Chondrocyte (in vitro differentiated cells): Measurements from ENCODE around the gene RAI1. TPM values are rescaled to one million over a fixed set of nuclear protein-coding genes. Genes with fewer than 3 reads are reported as not detected.
"Not testable (repeated sequence)": the region's sequence is repeated elsewhere in the genome, so short reads cannot be mapped to it uniquely, and the experiment has no call there.

Experiments
- DNase-seq: peaks from one replicate; pipeline ENCODE4 v3.0.0; 2021; ENCODE audit warnings: mixed read lengths, low spot score
- H3K27ac Mint-ChIP-seq: one replicate; pipeline ENCODE4 v1.8.0; 2021; ENCODE audit warnings: mild to moderate bottlenecking, moderate library complexity, mixed read lengths; ENCODE audit not compliant: unreplicated experiment
- H3K27me3 Mint-ChIP-seq: 2 replicates; pipeline ENCODE4 v1.8.0; 2021; ENCODE audit warnings: low read depth, mixed read lengths
- H3K36me3 Mint-ChIP-seq: 2 replicates; pipeline ENCODE4 v1.8.0; 2021; ENCODE audit warnings: low read depth, mixed read lengths
- H3K4me1 Mint-ChIP-seq: 2 replicates; pipeline ENCODE4 v1.8.0; 2021; ENCODE audit warnings: low read depth, mild to moderate bottlenecking, mixed read lengths
- H3K4me3 Mint-ChIP-seq: one replicate; pipeline ENCODE4 v1.8.0; 2021; ENCODE audit warnings: mild to moderate bottlenecking, moderate library complexity, mixed read lengths; ENCODE audit not compliant: unreplicated experiment
- H3K9me3 Mint-ChIP-seq: 2 replicates; pipeline ENCODE4 v1.8.0; 2021; ENCODE audit warnings: low read depth, mixed read lengths
- long read RNA-seq: library from polyadenylated mRNA; stranded (forward); transcript quantifications from one replicate; pipeline ENCODE4 v2.0.0, GENCODE V29; 2021
- total RNA-seq: library from RNA; stranded (reverse); gene quantifications from 3 replicates; pipeline ENCODE4 v1.2.1, GENCODE V29; 2021
- TF ChIP-seq, protein P1 (sequence below): fragments of 200-600 bp; sonication (generic); IDR thresholded peaks from 2 replicates; pipeline ENCODE4 v1.5.0; 2021; ENCODE audit warnings: antibody characterized with exemption, mild to moderate bottlenecking, moderate library complexity

The RAI1 gene, protein sequence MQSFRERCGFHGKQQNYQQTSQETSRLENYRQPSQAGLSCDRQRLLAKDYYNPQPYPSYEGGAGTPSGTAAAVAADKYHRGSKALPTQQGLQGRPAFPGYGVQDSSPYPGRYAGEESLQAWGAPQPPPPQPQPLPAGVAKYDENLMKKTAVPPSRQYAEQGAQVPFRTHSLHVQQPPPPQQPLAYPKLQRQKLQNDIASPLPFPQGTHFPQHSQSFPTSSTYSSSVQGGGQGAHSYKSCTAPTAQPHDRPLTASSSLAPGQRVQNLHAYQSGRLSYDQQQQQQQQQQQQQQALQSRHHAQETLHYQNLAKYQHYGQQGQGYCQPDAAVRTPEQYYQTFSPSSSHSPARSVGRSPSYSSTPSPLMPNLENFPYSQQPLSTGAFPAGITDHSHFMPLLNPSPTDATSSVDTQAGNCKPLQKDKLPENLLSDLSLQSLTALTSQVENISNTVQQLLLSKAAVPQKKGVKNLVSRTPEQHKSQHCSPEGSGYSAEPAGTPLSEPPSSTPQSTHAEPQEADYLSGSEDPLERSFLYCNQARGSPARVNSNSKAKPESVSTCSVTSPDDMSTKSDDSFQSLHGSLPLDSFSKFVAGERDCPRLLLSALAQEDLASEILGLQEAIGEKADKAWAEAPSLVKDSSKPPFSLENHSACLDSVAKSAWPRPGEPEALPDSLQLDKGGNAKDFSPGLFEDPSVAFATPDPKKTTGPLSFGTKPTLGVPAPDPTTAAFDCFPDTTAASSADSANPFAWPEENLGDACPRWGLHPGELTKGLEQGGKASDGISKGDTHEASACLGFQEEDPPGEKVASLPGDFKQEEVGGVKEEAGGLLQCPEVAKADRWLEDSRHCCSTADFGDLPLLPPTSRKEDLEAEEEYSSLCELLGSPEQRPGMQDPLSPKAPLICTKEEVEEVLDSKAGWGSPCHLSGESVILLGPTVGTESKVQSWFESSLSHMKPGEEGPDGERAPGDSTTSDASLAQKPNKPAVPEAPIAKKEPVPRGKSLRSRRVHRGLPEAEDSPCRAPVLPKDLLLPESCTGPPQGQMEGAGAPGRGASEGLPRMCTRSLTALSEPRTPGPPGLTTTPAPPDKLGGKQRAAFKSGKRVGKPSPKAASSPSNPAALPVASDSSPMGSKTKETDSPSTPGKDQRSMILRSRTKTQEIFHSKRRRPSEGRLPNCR (N-terminal part only)
- 24.0 to 28.7 TPM (median 28.6 TPM) in 3 replicates for total RNA-seq
- long read RNA-seq, full-length matches to known transcripts: 7 of 44 reads
- long read RNA-seq, partial matches to known transcripts: 32 of 44 reads
- long read RNA-seq, other reads (novel, unspliced or antisense): 5 of 44 reads

DNA sequence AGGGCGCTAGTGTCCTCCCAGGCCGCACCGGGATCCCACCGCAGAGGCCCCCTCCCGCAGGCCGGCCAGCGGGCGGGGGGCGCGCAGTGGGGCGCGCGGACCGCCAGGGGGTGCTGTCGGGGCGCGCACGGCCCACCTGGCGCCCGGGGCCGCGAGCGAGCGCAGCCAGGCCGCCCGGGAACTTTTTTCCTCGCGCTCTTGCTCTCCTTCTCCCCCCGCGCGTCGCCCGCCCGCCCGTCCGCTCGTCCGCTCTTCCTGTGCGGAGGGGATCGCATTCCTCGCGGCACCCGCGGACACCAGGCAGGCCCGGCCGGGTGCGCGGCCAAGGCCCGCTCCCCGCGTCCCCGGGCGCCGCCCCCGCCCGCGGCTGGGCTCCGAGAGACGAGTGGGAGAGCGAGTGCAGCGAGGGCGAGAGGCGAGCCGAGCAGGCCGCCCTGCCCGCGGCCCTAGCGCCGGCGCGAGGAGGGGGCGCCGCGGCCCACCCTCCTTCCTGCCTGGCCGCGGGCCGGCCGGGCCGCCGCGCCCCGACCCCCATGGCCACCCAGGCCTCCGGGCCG is at the start of gene RAI1:
Gene RAI1 (plus strand): TSS at position 272 of the 557 bp plus-strand sequence. CDS start 111,491 bp downstream, outside the sequence.
- no peak for DNase-seq
- Mint-ChIP-seq H3K4me3 (peak within 1 kb of the TSS; percentile 85), H3K27ac (peak within 1 kb of the TSS; percentile 80), H3K4me1 (peaks cover 35% of the 10 kb centered on the region), H3K9me3 (no peaks in the 10 kb centered on the region), H3K36me3 (no peaks in the 10 kb centered on the region), H3K27me3 (peaks cover 4% of the 10 kb centered on the region)
- TF ChIP-seq, protein P1, sequence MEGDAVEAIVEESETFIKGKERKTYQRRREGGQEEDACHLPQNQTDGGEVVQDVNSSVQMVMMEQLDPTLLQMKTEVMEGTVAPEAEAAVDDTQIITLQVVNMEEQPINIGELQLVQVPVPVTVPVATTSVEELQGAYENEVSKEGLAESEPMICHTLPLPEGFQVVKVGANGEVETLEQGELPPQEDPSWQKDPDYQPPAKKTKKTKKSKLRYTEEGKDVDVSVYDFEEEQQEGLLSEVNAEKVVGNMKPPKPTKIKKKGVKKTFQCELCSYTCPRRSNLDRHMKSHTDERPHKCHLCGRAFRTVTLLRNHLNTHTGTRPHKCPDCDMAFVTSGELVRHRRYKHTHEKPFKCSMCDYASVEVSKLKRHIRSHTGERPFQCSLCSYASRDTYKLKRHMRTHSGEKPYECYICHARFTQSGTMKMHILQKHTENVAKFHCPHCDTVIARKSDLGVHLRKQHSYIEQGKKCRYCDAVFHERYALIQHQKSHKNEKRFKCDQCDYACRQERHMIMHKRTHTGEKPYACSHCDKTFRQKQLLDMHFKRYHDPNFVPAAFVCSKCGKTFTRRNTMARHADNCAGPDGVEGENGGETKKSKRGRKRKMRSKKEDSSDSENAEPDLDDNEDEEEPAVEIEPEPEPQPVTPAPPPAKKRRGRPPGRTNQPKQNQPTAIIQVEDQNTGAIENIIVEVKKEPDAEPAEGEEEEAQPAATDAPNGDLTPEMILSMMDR: peak; percentile 79

DNA sequence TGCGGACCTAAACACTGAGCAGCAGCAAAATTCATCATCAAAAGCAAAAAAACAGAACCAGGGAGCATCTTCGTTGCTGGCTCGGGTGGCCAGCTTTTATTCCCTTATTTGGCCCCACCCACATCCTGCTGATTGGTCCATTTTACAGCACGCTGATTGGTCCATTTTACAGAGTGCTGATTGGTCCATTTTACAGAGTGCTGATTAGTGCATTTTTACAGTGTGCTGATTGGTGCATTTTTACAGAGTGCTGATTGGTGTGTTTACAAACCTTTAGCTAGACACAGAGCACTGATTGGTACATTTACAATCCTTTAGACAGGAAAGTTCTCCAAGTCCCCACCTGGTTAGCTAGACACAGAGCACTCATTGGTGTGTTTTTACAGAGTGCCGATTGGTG is 48.6 kb upstream of the RAI1 start:
- H3K27me3 Mint-ChIP-seq: peaks cover 12% of the 10 kb centered on the region
- H3K4me1 Mint-ChIP-seq, H3K27ac Mint-ChIP-seq, H3K36me3 Mint-ChIP-seq, H3K4me3 Mint-ChIP-seq, H3K9me3 Mint-ChIP-seq, DNase-seq: not testable (repeated sequence)

DNA sequence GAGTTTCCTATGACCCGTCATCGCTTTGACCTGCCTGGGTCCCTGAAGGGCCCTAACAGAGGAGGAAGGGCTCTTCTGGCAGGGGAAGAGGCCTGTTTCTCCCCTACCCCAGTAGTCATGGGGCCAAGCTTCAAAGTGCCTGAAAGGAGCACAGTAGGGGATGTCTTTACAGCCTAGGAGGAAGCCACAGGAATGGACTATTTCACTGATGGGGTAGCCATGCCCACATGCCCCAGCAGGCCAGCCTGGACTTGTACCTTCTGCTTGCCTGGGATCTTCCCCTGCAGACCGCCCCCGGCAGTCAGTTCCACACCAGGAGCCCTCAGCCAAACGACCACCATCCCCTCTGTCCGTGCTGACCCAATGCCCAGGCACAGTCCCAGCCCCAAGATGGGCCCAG is 47.9 kb upstream of the RAI1 start:
- Mint-ChIP-seq H3K4me1 (peaks cover 6% of the 10 kb centered on the region), H3K4me3 (no peak overlapping the region), H3K27ac (no peak overlapping the region), H3K27me3 (peaks cover 12% of the 10 kb centered on the region), H3K9me3 (peaks cover 5% of the 10 kb centered on the region), H3K36me3 (no peaks in the 10 kb centered on the region)
- DNase-seq: no peak
- TF ChIP-seq, protein P1: no peak

DNA sequence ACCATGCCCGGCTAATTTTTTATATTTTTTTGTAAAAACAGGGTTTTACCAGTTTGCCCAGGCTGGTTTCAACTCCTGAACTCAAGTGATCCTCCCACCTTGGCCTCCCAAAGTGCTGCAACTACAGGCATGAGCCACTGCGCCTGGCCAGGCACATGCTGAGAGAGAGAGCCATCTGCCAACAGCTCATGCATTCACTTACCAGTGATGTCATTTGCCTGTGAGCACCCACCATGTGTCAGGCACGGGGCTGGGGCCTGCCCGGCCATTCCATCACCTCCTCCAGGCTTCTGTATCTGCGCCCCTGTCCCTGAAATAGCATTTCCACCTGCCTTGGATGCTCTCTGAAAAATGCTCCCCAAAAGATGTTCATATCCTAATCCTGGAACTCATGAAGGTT is 46.1 kb upstream of the RAI1 start:
- Mint-ChIP-seq H3K27ac (no peak overlapping the region), H3K9me3 (peaks cover 5% of the 10 kb centered on the region), H3K4me3 (no peak overlapping the region), H3K4me1 (no peaks in the 10 kb centered on the region), H3K27me3 (peaks cover 6% of the 10 kb centered on the region), H3K36me3 (no peaks in the 10 kb centered on the region)
- DNase-seq: no peak
- TF ChIP-seq, protein P1: no peak

DNA sequence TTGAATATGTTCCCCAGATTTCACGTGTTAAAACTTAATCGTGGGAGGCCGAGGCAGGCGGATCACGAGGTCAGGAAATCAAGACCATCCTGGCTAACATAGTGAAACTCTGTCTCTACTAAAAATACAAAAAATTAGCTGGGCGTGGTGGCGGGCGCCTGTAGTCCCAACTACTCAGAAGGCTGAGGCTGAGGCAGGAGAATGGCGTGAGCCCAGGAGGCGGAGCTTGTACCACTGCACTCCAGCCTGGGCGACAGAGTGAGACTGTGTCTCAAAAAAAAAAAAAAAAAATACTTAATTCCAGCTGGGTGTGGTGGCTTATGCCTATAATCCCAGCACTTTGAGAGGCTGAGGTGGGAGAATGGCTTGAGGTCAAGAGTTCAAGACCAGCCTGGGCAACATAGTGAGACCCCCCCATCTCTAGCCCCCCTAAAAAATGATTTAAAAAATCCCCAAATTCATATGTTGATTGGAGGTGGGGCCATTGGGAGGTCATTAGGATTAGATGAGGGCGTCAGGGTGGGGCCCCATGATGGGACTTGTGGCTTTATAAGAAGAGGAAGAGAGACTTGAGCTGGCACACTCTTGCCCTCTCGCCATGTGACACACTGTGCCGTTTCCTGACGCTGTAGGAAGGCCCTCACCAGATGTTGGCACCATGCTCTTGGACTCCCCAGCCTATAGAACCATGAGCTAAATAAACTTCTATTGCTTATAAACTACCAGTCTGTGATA is 45.6 kb upstream of the RAI1 start:
- H3K4me3 Mint-ChIP-seq, H3K36me3 Mint-ChIP-seq, H3K9me3 Mint-ChIP-seq, DNase-seq, H3K27me3 Mint-ChIP-seq, H3K27ac Mint-ChIP-seq, H3K4me1 Mint-ChIP-seq: not testable (repeated sequence)
